Loucy (cell line): ENCODE measurements around the gene C11orf65.
A peak's percentile ranks its signal among the peaks of the same experiment; 100 is the strongest.
"Not testable (repeated sequence)": the region's sequence is repeated elsewhere in the genome, so short reads cannot be mapped to it uniquely, and the experiment has no call there.

Experiments
- H2AFZ ChIP-seq: fragments of 200-600 bp; sonication (generic); 2 replicates; pipeline ENCODE4 v1.6.0; 2016; ENCODE audit warnings: antibody characterized with exemption, mild to moderate bottlenecking, low read length, moderate library complexity
- H3F3A ChIP-seq: fragments of 200-600 bp; 2 replicates; pipeline ENCODE4 v1.6.0; 2016; ENCODE audit warnings: antibody characterized with exemption, low read depth, mild to moderate bottlenecking
- H3K27me3 ChIP-seq: fragments of 200-600 bp; sonication (generic); 2 replicates; pipeline ENCODE4 v1.6.1; 2014; ENCODE audit warnings: low read length, mild to moderate bottlenecking; ENCODE audit not compliant: insufficient read depth, poor library complexity, severe bottlenecking
- H3K36me3 ChIP-seq: fragments of 200-600 bp; sonication (generic); 2 replicates; pipeline ENCODE4 v1.6.1; 2016; ENCODE audit warnings: low read length; ENCODE audit not compliant: insufficient read depth
- H3K4me1 ChIP-seq: fragments of 200-600 bp; sonication (generic); 2 replicates; pipeline ENCODE4 v1.5.1; 2014; ENCODE audit warnings: low read length, mild to moderate bottlenecking; ENCODE audit not compliant: insufficient read depth, poor library complexity, severe bottlenecking
- H3K4me2 ChIP-seq: fragments of 200-600 bp; sonication (generic); 2 replicates; pipeline ENCODE4 v1.6.0; 2014; ENCODE audit warnings: antibody characterized with exemption, low read length, low read depth, mild to moderate bottlenecking; ENCODE audit not compliant: poor library complexity, severe bottlenecking
- H3K4me3 ChIP-seq: fragments of 200-600 bp; sonication (generic); 2 replicates; pipeline ENCODE4 v1.5.1; 2014; ENCODE audit warnings: low read length, mild to moderate bottlenecking, mixed read lengths; ENCODE audit not compliant: poor library complexity, severe bottlenecking
- H3K79me2 ChIP-seq: fragments of 200-600 bp; sonication (generic); 2 replicates; pipeline ENCODE4 v1.6.1; 2014; ENCODE audit warnings: low read length; ENCODE audit not compliant: insufficient read depth
- H3K9ac ChIP-seq: fragments of 200-600 bp; sonication (generic); 2 replicates; pipeline ENCODE4 v1.6.0; 2014; ENCODE audit warnings: mild to moderate bottlenecking, low read depth, low read length, moderate library complexity; ENCODE audit not compliant: poor library complexity, severe bottlenecking
- H3K9me2 ChIP-seq: fragments of 200-600 bp; sonication (generic); replicated peaks from 2 replicates; pipeline ENCODE4 v1.6.1; 2016; ENCODE audit warnings: low read depth, low read length, mixed read lengths
- H3K9me3 ChIP-seq: fragments of 200-600 bp; sonication (generic); 2 replicates; pipeline ENCODE4 v1.6.1; 2014; ENCODE audit warnings: mild to moderate bottlenecking, antibody characterized with exemption, low read length, low read depth; ENCODE audit not compliant: insufficient read depth
- H4K20me1 ChIP-seq: fragments of 200-600 bp; sonication (generic); 2 replicates; pipeline ENCODE4 v1.6.0; 2014; ENCODE audit warnings: antibody characterized with exemption, low read length, mild to moderate bottlenecking; ENCODE audit not compliant: insufficient read depth, poor library complexity, severe bottlenecking
- EZH2phosphoT487 ChIP-seq: fragments of 200-600 bp; IDR thresholded peaks from 2 replicates; pipeline ENCODE4 v1.6.1; 2018; ENCODE audit warnings: antibody characterized with exemption, mild to moderate bottlenecking, moderate library complexity, borderline replicate concordance
- TF ChIP-seq, protein P1 (sequence below): fragments of 200-600 bp; sonication (generic); conservative IDR thresholded peaks from 2 replicates; pipeline ENCODE4 v1.5.1; 2014; ENCODE audit warnings: mild to moderate bottlenecking, antibody characterized with exemption, low read length

Gene C11orf65

DNA sequence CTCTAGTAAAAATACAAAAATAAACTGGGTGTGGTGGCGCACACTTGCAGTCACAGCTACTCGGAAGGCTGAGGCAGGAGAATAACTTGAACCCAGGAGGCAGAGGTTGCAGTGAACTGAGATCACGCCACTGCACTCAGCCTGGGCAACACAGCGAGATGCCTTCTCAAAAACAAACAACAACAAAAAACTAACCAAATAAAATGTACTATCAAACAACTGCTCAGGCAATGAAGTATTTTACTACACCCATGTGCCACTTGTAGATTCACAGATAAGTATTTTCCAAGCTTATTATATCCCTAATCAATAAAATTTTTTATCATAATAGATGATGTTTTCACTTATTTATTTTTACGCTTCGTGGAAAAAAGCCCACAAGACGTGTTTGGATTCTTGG is 924 bp downstream of the C11orf65 start:
- no peaks in the 10 kb centered on the region for H3K36me3 ChIP-seq

DNA sequence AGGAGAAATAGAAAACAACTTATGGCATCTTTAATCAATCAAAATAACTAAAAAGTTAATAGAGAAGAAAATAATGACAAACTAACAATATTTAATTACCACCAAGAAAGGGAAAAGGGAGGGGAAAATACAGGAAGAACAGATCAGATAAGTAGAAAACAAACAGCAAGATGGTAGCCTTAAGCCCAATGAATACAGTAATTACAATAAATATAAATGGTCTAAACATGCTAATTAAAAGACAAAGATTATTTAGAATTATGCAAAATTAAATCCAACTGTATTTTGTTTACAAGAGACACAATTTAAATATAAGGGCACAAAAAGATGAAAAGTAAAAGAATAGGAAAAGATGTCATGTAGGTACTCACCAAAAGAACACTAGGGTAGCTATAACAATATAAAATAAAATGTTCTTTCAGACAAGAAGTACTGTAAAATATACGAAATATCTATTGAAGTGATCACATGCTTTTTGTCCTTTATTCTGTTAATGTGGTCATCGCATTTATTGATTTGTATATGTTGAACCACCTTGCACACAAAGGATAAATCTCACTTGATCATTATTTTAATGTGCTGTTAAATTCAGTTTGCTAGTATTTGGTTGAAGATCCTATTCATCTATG is 14.0 kb downstream of the C11orf65 start:
- Histone ChIP-seq H3K27me3 (no peaks in the 10 kb centered on the region), H3K79me2 (no peaks in the 10 kb centered on the region), H3K9me2 (no peaks in the 10 kb centered on the region), H3K4me2 (no peak overlapping the region), H3K9me3 (no peaks in the 10 kb centered on the region; the same call in 1 of the 2 replicates), H3K36me3 (no peaks in the 10 kb centered on the region), H3K4me1 (no peaks in the 10 kb centered on the region), H3K4me3 (no peak overlapping the region), H4K20me1 (no peaks in the 10 kb centered on the region), H3K9ac (no peak overlapping the region), H2AFZ (no peak overlapping the region), H3F3A (no peaks in the 10 kb centered on the region)
- TF ChIP-seq, protein P1, sequence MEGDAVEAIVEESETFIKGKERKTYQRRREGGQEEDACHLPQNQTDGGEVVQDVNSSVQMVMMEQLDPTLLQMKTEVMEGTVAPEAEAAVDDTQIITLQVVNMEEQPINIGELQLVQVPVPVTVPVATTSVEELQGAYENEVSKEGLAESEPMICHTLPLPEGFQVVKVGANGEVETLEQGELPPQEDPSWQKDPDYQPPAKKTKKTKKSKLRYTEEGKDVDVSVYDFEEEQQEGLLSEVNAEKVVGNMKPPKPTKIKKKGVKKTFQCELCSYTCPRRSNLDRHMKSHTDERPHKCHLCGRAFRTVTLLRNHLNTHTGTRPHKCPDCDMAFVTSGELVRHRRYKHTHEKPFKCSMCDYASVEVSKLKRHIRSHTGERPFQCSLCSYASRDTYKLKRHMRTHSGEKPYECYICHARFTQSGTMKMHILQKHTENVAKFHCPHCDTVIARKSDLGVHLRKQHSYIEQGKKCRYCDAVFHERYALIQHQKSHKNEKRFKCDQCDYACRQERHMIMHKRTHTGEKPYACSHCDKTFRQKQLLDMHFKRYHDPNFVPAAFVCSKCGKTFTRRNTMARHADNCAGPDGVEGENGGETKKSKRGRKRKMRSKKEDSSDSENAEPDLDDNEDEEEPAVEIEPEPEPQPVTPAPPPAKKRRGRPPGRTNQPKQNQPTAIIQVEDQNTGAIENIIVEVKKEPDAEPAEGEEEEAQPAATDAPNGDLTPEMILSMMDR = no peak
- no peak for TF ChIP-seq EZH2phosphoT487

More for the DNA sequence above, 924 bp downstream of the C11orf65 start:
- H4K20me1 ChIP-seq = no peaks in the 10 kb centered on the region
- H3K4me3 ChIP-seq = peak overlapping the region; percentile 85
- H3K79me2 ChIP-seq = no peaks in the 10 kb centered on the region
- H3K9me2 ChIP-seq = no peaks in the 10 kb centered on the region
- no peaks in the 10 kb centered on the region for H3K27me3 ChIP-seq
- H3K9me3 ChIP-seq = no peaks in the 10 kb centered on the region
- peak overlapping the region; percentile 80 for H3K9ac ChIP-seq
- H3K4me2 ChIP-seq = peak overlapping the region; percentile 80
- peaks cover 4% of the 10 kb centered on the region for H3K4me1 ChIP-seq
- no peak overlapping the region for H2AFZ ChIP-seq
- TF ChIP-seq EZH2phosphoT487 = no peak
- TF ChIP-seq, protein P1 = no peak
- no peaks in the 10 kb centered on the region for H3F3A ChIP-seq

DNA sequence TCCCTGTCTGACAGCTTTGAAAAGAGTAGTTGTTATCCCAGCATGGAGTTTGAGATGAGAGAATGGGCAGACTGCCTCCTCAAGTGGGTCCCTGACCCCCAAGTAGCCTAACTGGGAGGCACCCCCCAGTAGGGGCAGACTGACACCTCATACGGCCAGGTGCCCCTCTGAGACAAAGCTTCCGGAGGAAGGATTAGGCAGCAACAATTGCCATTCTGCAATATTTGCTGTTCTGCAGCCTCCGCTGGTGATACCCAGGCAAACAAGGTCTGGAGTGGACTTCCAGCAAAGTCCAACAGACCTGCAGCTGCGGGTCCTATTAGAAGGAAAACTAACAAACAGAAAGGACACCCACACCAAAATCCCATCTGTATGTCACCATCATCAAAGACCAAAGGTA is 25.9 kb downstream of the C11orf65 start:
- not testable (repeated sequence) for H3K9ac ChIP-seq, H3K4me2 ChIP-seq, H2AFZ ChIP-seq, H3K36me3 ChIP-seq, H3F3A ChIP-seq, H3K9me3 ChIP-seq, H3K4me1 ChIP-seq, H3K9me2 ChIP-seq, H4K20me1 ChIP-seq, H3K79me2 ChIP-seq, H3K4me3 ChIP-seq, H3K27me3 ChIP-seq

DNA sequence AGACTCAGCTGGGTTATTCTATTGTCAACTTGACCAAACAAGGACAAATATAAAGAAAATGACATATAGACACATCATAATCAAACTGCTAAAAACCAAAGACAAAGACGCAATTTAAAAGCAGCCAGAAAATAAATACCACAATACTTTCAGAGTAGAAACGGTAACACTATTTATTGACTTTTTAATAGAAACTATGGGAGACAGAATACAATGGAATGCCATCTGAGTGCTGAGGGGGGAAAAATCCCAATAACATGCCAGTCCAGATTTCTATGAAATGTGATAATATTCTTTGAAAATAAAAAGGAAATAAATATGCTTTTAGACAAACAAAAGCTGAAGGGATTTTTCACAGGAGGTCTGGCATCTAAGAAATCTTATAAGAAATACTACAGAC is 30.7 kb downstream of the C11orf65 start:
- no peaks in the 10 kb centered on the region for H3F3A ChIP-seq
- H3K4me2 ChIP-seq = no peak overlapping the region
- no peaks in the 10 kb centered on the region for H3K4me1 ChIP-seq
- no peaks in the 10 kb centered on the region for H3K9me2 ChIP-seq
- no peak overlapping the region for H2AFZ ChIP-seq
- H3K4me3 ChIP-seq = no peak overlapping the region
- no peaks in the 10 kb centered on the region for H3K27me3 ChIP-seq
- no peaks in the 10 kb centered on the region for H4K20me1 ChIP-seq
- no peak for TF ChIP-seq EZH2phosphoT487
- TF ChIP-seq, protein P1 = no peak
- H3K9me3 ChIP-seq = no peaks in the 10 kb centered on the region
- no peaks in the 10 kb centered on the region for H3K79me2 ChIP-seq
- no peak overlapping the region for H3K9ac ChIP-seq
- H3K36me3 ChIP-seq = no peaks in the 10 kb centered on the region
